NB4 (cell line): ENCODE results near the gene MRPL45.

Experiments used
- DNase-seq: peaks from one replicate; pipeline ENCODE4 v3.0.0; 2010; ENCODE audit warnings: low read depth
- H3K4me3 ChIP-seq: one replicate; pipeline ENCODE4 v1.5.1; 2011; ENCODE audit warnings: mild to moderate bottlenecking, low read depth, low read length, moderate library complexity
- MYC ChIP-seq: IDR thresholded peaks from 2 replicates; pipeline ENCODE4 v1.6.1; 2011; ENCODE audit warnings: low read depth, low read length
- POLR2A ChIP-seq: IDR thresholded peaks from 2 replicates; pipeline ENCODE4 v1.6.1; 2011; ENCODE audit warnings: mild to moderate bottlenecking; ENCODE audit not compliant: insufficient read length; ENCODE audit errors: extremely low read depth
- TF ChIP-seq, protein P1 (sequence below): IDR thresholded peaks from one replicate; pipeline ENCODE4 v1.5.1; 2012; ENCODE audit warnings: low read depth, low read length
- TF ChIP-seq, protein P2 (sequence below): IDR thresholded peaks from 2 replicates; pipeline ENCODE4 v1.6.1; 2011; ENCODE audit warnings: low read depth, low read length

MRPL45 gene

DNA sequence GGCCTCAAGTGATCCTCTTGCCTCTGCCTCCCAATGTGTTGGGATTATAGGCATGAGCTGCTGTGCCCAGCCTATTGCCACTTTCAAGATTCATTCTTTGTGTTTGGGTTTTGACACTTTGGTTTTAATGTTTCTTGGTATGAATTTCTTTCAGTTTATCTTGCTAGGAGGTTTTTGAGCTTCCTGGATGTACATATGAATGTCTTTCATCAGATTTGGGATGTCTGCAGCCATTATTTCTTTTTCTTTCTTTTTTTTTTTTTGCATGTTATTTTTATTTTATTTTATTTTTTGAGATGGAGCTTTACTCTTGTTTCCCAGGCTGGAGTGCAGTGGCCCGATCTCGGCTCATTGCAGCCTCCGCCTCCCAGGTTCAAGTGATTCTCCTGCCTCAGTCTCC lies 18.5 kb downstream of the MRPL45 start:
- H3K4me3 ChIP-seq: no peak overlapping the region
- DNase-seq: no peak
- TF ChIP-seq, protein P1, sequence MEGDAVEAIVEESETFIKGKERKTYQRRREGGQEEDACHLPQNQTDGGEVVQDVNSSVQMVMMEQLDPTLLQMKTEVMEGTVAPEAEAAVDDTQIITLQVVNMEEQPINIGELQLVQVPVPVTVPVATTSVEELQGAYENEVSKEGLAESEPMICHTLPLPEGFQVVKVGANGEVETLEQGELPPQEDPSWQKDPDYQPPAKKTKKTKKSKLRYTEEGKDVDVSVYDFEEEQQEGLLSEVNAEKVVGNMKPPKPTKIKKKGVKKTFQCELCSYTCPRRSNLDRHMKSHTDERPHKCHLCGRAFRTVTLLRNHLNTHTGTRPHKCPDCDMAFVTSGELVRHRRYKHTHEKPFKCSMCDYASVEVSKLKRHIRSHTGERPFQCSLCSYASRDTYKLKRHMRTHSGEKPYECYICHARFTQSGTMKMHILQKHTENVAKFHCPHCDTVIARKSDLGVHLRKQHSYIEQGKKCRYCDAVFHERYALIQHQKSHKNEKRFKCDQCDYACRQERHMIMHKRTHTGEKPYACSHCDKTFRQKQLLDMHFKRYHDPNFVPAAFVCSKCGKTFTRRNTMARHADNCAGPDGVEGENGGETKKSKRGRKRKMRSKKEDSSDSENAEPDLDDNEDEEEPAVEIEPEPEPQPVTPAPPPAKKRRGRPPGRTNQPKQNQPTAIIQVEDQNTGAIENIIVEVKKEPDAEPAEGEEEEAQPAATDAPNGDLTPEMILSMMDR: no peak
- TF ChIP-seq POLR2A: no peak
- TF ChIP-seq, protein P2, sequence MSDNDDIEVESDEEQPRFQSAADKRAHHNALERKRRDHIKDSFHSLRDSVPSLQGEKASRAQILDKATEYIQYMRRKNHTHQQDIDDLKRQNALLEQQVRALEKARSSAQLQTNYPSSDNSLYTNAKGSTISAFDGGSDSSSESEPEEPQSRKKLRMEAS: no peak
- no peak for TF ChIP-seq MYC

DNA sequence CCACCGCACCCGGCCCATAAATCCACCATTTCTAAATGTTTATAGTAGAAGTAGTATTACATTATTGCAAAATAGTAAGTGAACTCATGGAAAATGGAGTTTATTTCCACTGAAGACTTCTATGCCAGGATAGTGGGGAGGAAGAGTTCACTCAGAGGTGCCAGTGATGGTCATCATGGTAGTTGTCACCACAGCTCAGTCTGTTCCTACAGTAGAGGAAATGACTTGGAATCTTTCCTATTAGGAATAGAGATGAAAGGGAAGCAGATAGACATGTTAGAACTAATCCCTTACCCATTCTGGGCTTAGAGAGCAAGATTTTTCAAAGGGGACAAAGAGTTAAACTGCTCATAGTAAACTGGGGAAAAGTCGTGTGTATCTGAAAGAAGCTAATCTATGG lies 20.1 kb downstream of the MRPL45 start:
- TF ChIP-seq, protein P2: no peak
- TF ChIP-seq, protein P1: no peak
- no peak for TF ChIP-seq MYC
- no peak overlapping the region for H3K4me3 ChIP-seq
- DNase-seq: no peak

DNA sequence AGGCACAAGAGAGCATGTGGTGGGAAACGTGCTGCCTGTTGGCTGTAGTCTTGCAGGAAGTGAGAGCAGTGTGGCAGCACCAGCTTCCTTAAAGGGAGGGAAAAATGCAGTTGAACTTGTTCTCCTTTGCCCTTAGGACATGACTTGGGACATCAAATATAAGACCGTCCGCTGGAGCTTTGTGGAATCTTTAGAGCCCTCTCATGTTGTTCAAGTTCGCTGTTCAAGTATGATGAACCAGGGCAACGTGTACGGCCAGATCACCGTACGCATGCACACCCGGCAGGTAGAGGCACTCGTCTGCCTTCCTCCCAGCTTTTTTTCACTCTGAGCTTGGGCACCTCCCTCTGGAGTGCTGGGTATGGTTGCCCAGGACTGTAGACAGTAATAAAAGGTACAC lies 23.5 kb downstream of the MRPL45 start:
- TF ChIP-seq, protein P1: no peak
- no peak for TF ChIP-seq MYC
- peak; percentile 8 for DNase-seq
- H3K4me3 ChIP-seq: no peak overlapping the region

DNA sequence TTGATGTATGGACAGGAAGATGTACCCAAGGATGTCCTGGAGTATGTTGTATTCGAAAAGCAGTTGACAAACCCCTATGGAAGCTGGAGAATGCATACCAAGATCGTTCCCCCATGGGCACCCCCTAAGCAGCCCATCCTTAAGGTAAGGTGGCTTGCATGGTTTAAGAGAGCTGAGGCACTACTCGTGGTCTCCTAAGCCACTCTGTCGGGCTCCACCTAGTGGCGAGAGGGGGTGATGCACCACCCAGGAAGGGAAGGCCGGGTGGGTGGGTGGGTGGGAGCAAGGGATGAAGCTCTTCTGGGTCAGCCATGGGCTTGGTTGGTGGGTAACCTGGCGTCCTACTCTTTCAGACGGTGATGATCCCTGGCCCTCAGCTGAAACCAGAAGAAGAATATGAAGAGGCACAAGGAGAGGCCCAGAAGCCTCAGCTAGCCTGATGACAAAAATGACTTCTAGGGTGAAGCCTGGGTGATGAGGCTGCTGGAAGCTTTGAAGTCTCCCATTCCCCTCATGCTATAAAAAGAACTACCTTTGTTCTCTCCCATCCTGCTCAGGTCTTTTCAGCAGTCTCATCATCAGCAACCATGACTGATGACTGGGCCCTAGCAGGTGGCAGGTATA lies 25.3 kb downstream of the MRPL45 start:
- DNase-seq: peak; percentile 71
- no peak overlapping the region for H3K4me3 ChIP-seq
- TF ChIP-seq, protein P1: peak; percentile 78
- TF ChIP-seq POLR2A: no peak

DNA sequence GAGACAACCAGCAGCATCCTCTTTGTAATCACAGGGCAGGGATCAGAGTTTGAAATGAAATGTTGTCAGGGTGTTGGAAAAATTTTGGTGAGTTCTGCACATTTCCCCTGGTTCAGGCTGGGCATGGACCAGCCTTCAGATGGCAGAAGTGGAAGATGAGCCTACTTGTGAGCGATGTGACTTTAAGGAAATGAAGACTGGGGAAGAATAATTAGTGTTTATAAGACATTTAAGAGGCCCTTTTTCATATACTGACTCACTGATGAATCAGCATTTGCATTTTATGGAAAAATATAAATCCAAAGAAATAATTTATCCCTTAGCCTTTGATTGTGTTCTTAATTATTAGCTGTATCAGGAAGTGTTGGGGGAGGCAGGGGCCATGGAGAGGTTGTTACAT lies 25.9 kb downstream of the MRPL45 start:
- DNase-seq: no peak
- no peak overlapping the region for H3K4me3 ChIP-seq
- TF ChIP-seq POLR2A (no peak), MYC (no peak)
- TF ChIP-seq, protein P1: no peak
- TF ChIP-seq, protein P2: no peak

DNA sequence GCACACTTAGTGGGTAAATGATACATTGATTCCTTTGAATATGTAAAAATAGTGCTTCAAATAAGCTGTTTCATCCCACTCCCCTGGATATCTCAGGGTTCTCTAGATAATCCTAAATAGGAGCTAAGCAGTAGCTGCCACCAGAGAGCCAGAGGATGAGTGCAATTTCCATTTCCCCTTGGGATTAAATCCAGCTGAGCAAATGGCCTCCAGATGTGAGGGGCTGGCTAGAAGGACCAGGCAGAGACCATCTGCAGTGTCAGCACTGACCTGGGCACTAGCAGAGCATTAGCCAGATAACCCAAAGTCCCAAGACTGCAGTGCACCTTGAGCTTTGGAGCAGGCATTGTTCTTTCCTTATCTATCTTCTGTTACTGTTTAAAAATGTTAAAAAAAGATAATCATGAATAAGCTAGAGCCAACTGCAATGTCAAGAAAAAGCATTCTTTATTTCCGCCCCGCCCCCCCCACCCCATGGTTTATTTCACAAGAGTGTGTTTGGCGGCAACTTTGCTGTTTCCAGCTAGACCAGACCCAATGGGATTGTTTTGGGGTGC lies 27.3 kb downstream of the MRPL45 start:
- no peak overlapping the region for H3K4me3 ChIP-seq
- TF ChIP-seq POLR2A: no peak
- DNase-seq: no peak

DNA sequence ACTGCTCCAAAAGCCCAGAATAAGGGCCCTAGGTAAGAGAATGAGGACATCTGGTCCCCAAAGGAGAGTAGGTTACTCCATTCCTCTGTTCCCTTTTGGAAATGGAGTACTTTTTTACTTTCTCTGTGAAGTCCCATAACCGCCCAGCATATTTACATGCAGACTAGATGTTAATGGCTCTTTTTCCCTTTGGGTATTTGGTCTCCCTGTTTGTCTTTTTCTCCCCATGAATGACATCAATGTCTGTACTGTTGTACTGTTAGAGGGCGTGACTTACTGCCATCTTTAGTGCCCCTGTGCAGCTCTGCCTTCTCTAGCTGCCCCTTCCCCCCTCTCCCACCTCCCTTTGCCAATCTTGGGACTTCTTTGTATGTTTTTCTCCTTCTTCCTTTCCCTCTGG lies 27.8 kb downstream of the MRPL45 start:
- no peak for DNase-seq
- TF ChIP-seq MYC (no peak), POLR2A (no peak)
- TF ChIP-seq, protein P2: no peak
- TF ChIP-seq, protein P1: no peak
- no peak overlapping the region for H3K4me3 ChIP-seq
